D721Med (cell line): ENCODE measurements around the gene LGALS7.

Source experiments
- DNase-seq: peaks from one replicate; pipeline ENCODE4 v3.0.0; 2011; ENCODE audit warnings: low spot score; ENCODE audit not compliant: insufficient read length
- FAIRE-seq: peaks from 2 replicates; lab custom pipeline; 2011; peaks lifted over from hg19 to GRCh38; lab: Jason Lieb, UNC
- CTCF ChIP-seq: IDR thresholded peaks from 2 replicates; pipeline ENCODE4 v1.5.1; 2012; ENCODE audit warnings: mild to moderate bottlenecking, control low read depth; ENCODE audit not compliant: insufficient read depth; ENCODE audit errors: missing control alignments

Gene LGALS7

GRCh38 chr19:38733241-38733492 is 40.1 kb downstream of the LGALS7 start:
- FAIRE-seq (no peak), DNase-seq (no peak)
- no peak for TF ChIP-seq CTCF

GRCh38 chr19:38731654-38732301 is 41.5 kb downstream of the LGALS7 start:
- no peak for FAIRE-seq
- TF ChIP-seq CTCF = no peak
- no peak for DNase-seq

- FAIRE-seq = no peak
- DNase-seq = no peak
- no peak for TF ChIP-seq CTCF
These were observed 42.4 kb downstream of the LGALS7 start for GRCh38 chr19:38730731-38731589.

- no peak for DNase-seq
- FAIRE-seq = no peak
- no peak for TF ChIP-seq CTCF
These were observed 42.9 kb downstream of the LGALS7 start for GRCh38 chr19:38730470-38730730.

- peak; percentile 58 for TF ChIP-seq CTCF
- FAIRE-seq (no peak), DNase-seq (peak; percentile 81)
These were observed 43.5 kb downstream of the LGALS7 start for GRCh38 chr19:38729653-38730469.

- DNase-seq (no peak), FAIRE-seq (no peak)
- no peak for TF ChIP-seq CTCF
These were observed 44.4 kb downstream of the LGALS7 start for GRCh38 chr19:38728752-38729541.
